SW 1271 (cell line): Measurements from ENCODE around the gene RNF112.

Experiments
- DNase-seq, 2 experiments: peaks; one replicate each; lab custom pipeline; 2025; lab: John Stamatoyannopoulos, UW

RNF112 gene, protein sequence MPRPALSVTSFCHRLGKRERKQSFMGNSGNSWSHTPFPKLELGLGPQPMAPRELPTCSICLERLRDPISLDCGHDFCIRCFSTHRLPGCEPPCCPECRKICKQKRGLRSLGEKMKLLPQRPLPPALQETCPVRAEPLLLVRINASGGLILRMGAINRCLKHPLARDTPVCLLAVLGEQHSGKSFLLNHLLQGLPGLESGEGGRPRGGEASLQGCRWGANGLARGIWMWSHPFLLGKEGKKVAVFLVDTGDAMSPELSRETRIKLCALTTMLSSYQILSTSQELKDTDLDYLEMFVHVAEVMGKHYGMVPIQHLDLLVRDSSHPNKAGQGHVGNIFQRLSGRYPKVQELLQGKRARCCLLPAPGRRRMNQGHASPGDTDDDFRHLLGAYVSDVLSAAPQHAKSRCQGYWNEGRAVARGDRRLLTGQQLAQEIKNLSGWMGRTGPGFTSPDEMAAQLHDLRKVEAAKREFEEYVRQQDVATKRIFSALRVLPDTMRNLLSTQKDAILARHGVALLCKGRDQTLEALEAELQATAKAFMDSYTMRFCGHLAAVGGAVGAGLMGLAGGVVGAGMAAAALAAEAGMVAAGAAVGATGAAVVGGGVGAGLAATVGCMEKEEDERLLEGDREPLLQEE

DNA sequence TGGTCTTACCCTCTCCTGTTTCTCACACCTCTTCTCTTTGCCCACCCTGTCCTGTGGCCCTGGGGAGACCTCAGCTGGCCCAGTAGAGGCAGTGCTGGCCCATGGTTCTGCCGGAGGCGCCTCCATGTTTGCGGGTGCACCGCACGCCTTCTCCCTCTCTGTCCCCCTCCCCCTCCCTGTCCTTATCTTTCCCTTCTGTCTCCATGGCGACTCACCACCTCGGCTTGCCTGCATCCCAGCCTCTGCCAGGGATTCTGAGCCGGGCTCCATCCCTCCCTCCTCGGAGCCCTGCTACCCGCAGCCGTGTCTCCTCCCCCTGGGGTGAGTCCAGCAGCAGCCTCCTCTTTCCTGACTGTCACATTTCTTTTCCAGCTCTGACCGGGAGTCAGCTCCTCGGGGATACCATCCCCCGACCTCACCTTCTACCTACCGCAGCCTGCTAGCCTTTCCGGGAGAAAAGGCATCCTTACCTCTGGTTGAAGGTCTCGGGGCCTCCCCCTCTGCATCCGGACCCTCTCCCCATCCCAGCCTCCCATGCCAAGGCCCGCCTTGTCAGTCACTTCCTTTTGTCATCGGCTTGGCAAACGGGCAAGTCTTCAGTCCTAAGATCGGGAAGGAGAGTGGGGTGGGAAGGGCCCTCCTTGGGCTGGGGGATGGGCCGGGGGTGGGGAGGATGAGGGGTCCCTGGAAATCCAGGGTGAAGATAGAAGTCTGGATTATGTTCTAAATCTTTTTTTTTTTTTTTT lies at the start of gene RNF112:
RNF112 (plus strand) TSS at position 358 of the 746 bp plus-strand sequence; CDS start at position 535, 177 bp downstream.
- no peak for DNase-seq

DNA sequence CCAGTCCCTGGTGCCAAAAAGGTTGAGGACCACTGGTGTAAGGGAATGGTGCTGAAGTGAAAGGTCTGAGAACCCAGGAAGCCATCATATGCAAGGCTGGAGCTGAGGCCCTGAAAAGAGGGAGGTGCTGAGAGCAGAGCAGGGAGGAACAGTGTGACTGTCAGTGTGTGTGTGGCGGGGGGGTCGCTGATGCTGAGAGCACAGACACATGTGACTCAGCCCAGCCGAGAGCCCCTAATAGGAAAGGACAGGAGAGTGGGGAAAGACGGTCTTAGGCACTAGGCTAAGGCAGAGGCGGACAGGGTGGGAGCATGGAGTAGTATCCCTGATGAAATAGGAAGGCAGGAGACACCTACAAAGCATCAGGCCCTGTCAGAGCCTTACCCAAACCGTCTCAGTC lies 49.7 kb upstream of the RNF112 start:
- DNase-seq: no peak

DNA sequence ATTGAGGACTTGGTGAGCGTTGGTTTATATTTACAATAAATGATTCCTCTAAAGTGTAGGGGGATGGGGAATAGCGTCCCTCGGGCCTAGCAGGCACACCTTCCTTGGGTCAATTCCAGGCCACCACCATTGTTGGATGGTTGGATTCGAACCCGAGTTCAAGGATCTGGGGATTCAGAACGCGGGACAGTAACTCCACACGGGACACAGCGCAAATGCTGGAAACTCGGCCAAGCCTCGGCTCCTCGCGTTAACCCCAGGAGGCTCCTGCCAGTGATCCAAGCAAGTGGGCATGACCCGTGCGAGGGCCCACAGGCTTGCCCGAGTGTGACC lies 49.1 kb upstream of the RNF112 start:
- no peak for DNase-seq

DNA sequence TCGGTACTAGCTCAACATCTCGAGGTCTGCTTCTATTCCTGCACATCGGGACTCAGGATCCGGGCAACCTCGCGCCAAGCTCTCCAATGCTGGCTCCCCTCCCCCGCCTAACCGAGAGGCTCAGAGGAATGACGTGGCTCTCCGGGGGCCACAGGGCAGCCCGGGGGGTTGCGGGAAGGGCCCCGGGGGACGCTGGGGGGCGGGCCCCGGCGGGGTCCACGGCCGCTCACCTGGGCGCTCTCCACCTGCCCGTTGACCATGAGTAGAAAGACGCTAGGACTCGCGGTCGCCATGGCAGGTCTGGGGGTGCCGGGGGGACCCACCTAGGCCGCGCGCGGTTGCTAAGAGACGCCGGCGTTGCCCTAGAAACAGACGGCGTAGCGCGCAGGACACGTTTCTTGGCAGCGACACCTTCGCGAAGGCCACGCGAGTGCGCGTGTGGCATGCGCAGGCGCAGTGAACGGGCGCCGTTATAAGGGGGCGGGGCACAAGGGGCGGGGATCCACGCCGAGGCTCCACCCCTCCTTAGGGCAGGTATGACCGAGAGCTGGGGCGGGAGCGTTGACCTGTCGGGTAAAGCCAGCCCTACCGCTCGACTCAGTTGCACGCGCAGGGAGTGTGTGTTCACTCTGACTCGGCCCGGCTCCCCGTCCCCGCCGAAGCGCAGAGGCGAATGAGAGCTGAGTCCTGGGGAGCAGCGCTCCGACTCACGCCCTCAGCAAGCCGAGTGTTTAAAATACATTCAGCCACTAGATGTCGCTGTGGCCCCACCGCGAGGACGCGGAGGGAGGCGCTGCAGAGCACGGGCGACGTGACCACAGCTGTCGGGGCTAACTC lies 48.5 kb upstream of the RNF112 start, which contains the start of gene B9D1:
B9D1 (minus strand) TSS at position 447 of the 837 bp plus-strand sequence; CDS start at position 293, 154 bp downstream.
- peak; percentile 91 to 95 for DNase-seq

DNA sequence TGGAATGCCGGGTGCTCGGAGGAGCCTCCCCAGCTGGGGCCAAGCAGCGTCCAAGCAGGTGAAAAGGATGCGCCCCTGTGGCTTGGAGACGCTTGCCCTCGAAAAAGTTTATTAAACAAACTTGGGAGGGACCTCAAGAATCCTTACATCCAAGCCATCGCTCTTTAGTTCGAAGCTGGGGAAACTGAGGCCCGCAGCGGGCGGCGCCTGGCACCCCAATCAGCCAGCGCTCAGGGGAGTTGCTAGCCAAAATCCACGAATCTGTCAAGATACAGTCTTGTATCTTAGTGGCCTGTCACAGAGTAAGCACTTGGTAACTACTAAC lies 48.0 kb upstream of the RNF112 start:
- DNase-seq: no peak

DNA sequence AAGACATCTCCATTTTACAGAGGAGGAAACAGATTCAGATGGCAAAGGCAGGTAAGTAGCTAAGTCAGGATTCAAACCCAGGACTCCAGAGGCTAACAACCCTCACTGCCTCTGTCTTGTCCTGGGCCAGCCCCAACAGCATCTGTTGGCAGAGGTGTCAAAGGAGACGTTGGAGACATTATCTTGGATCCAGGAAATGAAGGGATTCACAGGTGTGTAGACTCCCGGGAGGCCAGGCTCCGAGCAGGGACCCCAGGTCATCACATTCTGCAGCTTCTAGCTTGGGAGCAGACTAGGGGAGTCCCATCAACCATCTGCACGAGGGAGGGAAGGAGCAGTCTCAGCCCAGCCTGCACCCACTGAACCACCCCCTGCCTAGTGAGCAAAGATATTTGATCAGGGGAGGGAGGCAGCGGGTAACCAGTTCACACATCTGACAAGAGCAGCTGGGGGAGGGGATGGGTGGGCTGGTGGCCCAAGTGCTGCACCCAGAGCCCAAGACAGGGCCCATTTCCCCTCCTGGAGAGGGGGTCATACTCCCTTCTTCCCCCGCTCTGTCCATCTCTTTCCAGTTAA lies 47.5 kb upstream of the RNF112 start:
- no peak for DNase-seq

DNA sequence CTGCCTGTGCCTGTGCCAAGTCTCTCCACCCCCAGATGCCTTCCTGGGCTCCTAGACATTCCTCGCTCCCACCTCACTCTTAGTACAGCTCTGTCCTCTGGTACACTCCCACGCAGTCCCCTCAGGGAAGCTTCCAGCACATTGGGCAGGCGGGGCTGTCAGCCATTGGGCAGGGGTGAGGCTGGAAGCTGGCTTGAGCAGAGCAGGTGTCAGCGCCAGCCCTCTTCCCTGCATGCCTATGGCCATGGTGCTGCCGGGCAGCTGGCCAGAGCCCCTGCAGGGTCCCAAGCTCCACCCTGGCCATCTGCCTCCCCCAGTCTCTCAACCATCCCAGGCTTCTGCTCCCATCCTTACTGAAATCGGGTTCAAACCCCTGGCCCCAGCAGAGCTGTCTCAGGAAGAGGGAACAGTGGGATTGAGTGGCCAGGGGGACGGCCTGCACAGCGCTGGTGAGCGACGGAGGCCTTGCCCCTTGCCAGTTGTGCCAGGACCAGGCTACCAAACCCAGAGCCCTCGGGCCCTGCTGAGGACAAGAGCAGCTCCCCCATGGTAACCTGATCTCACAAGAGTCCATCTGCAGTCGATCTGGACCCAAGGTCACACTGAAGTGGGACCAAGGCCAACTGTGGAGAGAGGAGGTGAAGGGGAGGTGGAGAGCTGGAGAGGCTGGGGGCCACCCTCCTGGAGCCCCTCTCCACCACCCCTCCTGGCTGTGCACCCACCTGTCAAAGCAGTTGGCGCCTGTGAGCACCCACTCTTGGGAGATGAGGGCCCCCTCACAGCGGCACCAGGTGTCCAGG lies 46.1 kb upstream of the RNF112 start:
- DNase-seq: no peak

DNA sequence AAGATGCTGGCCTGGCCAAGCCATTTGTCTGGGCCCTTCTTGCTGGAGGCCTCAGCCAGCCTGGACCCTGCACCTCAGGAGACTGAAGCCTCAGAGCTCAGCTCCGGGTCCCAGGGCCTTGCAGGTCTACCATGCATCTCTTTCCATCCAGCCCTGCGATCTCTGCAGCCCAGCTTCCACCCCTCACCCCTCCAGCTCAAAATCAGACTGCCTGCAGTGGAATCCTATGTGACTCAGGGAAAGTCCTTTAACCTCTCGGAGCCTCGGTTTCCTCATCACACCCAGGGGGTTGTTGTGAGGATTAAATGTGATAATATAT lies 45.6 kb upstream of the RNF112 start:
- DNase-seq: no peak

DNA sequence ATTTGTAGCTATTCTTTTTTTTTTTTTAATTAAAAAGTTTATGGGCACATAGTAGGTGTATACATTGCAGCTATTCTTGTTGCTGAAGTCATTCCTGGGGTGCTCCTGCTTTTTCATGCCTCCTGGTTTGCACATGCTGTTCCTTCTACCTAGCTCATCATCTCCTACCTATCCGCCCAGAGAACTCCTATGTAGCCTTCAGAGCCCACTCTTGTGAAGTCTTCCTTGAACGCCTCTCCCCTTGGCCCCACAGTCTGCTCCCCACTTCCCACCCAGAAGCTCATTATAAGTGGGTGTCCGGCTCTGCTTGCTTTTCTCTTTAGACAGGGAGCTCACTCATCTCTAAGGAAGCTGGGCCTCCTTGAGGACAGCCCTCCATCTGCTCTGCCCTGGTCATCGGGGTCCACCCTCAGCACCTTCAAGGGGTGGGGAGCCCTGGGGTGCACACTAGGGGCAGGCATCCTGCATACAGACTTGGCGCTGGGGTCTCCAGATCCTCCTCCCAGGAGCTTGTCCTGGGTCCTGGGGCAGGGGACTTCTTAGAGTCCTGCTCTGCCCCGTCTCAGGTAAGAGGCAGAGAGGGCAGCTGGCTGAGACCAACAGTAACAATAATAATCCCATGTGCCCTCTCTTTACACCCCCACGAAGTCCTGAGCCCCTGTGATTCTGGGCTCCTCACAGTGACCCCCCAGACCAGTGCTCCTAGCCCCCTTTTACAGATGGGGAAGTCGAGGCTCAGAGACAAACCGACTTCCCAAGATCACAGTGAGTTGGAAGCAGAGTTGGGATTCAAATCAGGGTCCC lies 45.0 kb upstream of the RNF112 start:
- no peak for DNase-seq

DNA sequence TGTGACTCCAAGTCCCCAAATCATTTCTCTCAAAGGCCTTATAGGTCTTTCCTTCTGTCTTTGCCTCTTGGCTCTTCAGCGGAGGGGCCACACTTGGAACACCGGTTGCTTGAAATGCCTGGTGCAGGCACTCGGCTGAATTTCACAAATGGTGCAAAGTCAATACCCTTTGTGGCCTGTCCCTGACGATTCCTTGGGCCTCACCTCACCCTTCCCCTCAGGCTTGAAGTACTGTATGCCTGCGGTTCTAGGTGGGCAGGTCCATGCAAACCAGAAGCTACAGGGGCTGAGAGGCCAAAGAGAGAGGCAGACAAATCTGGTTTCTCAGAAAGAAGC lies 44.4 kb upstream of the RNF112 start:
- no peak for DNase-seq

DNA sequence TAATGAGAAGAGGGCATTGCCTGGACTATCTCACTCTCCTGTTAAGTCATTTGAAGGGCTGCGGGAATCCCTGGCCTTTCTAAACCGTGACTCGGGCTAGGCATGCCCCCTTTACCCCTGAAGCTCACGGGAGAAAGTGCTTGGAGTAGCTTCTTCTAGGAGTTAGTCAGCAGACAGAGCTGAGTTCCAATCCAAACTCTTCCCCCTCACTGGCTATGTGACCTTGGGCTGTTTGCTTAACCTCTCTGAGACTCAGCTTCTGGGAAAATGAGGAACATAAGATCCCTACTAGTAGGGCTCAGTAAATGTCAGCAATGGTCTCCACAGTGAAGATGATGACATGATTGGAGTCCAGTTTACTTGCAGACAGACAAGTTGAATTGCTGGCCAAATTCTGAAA lies 42.8 kb upstream of the RNF112 start:
- no peak for DNase-seq

DNA sequence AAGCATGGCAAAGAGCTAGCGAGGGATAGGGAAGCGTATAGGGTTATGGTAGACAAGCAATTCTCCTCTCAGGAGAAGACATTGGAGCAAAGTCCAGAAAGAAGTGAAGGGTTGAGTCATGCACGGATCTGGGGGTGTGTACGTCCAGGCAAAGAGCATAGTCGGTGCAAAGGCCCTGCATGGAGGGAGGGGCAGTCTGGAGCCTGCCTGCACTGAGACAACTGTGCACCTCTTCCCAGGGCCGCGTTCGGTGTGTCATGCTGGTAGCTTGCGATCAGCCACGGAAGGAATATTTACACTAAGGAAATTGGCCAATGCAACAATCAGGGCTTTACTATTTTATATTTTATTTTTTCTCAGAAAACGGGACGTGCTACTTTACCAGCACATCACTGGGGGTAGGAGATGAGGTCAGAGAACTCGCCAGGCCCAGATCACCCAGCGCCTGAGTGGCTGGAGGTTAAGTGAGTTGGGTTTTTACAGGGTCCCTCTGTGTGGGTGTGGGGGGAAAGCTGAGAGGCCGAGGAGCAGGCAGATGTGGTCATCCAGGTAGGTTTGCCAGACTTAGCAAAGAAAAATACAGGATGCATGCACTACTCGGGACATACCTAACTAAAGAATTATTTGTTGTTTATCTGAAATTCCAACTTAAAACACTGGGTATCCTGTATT lies 41.8 kb upstream of the RNF112 start:
- no peak for DNase-seq

DNA sequence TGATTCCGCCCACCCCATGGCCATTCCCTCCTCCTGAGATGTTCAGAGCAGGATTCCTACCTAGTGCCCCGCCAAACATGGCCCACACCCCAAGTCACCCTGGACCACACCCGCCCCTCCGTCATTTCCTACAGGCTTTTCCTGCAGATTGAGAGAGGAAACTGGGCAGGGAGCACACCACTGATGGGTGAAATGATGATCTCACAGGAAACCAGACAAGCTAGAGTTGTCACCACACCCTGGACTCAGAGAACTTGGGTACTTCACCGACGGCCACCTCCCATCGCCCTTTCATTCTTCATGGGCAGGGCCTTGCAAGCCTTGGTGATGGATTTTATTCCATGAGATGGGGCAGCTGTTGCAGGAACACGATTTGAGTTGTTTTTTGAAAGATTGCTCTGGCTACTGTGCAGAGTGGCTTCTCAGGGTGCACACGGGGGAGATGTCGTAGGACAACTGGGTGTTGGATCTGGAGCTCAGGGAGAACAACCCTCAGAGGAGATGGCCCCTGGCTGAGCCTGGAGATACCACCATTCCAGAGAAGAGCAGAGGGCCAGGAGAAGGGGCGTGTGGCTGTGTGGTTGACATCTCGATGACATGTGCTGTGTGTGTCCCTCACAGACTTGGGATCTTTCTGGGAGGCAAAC lies 41.1 kb upstream of the RNF112 start:
- no peak for DNase-seq

DNA sequence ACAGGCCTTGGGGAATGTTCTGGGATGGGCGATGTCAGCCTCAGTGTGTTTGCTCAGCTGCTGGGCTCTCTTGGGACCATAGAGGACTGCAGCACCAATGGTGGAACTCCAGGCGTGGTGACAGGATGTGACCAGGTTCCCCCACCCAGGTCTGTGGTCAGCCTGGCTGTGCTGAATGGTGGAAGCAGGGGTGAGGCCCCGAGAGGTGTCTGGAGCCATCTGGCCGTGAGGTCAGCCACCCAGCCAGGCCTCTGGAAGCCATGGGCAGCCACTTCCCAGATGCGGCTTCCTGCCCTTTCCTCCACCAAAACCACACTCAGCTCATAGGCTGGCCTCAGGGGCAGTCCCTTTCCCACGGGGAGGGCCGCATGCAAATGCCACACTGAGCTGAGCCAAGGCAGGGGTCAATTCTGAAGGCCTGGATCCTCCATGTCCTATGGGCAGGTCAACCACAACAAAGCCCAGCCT lies 40.5 kb upstream of the RNF112 start:
- DNase-seq: no peak

DNA sequence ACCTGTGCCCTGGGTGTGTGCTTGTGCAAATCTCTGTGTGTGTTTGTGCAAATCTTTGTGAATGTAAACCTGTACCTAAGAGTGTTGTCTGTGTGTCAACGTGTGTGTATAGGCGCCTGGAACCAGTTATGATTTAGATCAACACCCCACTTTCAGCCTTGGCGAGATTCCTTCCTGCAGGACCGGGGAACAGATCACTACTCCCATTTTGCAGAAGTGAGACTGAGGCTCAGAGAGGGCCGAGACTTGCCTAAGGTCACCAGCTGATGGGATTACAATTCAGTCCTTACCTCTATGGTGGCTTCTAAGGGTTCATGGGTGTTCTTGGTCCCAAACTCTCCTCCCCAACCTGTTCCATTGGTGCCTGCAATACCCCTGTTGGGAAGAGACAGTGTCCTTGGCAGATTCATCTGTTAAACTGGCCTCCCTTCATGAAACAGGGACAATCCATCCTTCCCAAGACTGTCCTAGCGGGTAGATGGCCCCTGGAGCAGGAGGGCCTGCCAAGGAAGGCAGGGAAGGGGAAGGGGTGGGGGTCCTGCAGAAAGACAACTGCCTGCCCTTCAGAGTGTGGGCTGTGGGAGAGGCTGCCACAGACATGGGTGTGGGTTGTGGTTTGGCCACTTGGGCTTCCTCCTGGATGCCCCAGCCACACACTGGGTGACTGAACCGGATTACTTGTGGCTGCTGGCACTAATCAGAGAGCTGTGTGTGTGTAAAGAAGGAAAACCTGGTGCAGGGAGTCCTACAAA lies 39.6 kb upstream of the RNF112 start:
- DNase-seq: no peak

DNA sequence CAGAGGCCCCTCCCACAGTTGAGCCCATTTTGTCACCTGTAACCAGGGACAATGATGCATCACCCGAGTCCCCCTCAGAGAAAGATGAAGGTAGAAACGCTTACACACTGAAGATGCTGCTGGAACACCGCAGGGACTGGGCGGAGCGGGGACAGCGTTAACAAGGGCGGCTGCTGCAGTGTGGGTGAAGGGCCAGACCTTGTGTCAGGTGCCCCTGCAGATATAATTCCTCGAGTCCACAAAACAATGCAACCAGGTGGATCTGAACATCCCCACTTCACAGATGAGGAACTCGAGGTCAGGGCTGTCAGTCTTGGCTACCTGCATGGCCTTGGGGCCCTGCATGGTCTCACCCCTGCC lies 39.0 kb upstream of the RNF112 start:
- no peak for DNase-seq

DNA sequence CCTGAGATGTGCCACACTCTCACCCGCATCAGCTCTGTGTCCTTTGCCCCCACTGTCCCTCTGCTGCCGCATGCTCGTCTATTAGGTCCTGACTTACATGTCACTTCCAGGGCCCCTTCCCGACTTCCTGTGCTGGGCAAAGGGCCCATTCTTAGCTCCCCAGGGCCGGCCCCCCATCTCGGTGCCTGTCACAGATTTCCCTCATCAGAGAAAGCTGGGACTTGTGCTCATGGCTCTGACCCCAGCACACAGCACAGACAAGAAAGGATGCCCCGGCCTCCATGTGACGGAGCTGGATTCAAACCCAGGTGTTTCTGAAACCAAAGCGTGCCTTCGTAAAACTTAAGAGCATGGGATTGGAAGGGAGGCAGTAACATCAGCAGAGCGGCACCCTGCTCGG lies 38.6 kb upstream of the RNF112 start:
- no peak for DNase-seq

DNA sequence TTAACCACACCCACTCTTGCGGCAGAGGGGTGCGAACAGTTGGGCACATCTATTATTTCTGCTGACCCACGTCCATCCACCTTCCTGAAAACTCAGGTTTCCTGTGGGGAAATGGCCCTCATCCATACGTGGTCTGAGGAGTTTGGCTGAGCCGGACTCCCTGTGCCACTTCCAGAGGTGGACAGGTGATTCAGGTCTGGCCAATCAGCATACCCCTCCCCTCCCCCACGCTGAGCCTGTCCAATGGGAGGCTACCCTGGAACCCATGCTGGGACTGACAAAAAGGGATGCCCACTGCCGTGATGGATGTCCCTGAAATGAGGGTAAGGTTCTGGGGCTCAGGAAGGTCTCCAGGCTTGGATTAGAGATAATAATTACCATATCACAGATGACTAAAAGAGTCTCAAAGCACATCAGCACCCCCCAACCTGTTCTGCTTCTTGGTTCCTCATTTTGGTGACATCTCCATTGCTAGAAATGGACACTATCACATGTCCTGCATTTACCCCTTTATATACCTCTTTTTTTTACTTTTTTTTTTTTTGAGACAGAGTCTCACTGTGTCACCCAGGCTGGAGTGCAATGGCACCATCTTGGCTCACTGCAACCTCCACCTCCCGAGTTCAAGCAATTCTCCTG lies 38.0 kb upstream of the RNF112 start:
- DNase-seq: no peak
